HT1080 (cell line): Measurements from ENCODE around the gene RPS5. TPM values are rescaled to one million over a fixed set of nuclear protein-coding genes. Genes with fewer than 3 reads are reported as not detected.
"Not testable (repeated sequence)": the region's sequence is repeated elsewhere in the genome, so short reads cannot be mapped to it uniquely, and the experiment has no call there.

Source experiments
- DNase-seq: peaks from one replicate; pipeline ENCODE4 v3.0.0-alpha.2; 2015; ENCODE audit warnings: low read depth
- polyA plus RNA-seq, 2 experiments: library from polyadenylated mRNA; depleted of rRNA; stranded (reverse); fragments of >200 nt; gene quantifications; 2 replicates each; pipeline ENCODE4 v1.2.3, GENCODE V29; 2015
- total RNA-seq: library from RNA; depleted of rRNA; stranded (reverse); fragments of >200 nt; shearing (Covaris generic); gene quantifications from 2 replicates; pipeline ENCODE4 v1.2.3, GENCODE V29; 2014; rRNA removed

The RPS5 gene
- total RNA-seq, result 3,183 and 4,090 TPM in 2 replicates
- 3,308 and 3,508 TPM in 2 replicates for polyA plus RNA-seq (2015; cell fraction: cytosol; rRNA removed)
- polyA plus RNA-seq (2015; cell fraction: nucleus; rRNA removed), result 1,320 and 1,466 TPM in 2 replicates

DNA sequence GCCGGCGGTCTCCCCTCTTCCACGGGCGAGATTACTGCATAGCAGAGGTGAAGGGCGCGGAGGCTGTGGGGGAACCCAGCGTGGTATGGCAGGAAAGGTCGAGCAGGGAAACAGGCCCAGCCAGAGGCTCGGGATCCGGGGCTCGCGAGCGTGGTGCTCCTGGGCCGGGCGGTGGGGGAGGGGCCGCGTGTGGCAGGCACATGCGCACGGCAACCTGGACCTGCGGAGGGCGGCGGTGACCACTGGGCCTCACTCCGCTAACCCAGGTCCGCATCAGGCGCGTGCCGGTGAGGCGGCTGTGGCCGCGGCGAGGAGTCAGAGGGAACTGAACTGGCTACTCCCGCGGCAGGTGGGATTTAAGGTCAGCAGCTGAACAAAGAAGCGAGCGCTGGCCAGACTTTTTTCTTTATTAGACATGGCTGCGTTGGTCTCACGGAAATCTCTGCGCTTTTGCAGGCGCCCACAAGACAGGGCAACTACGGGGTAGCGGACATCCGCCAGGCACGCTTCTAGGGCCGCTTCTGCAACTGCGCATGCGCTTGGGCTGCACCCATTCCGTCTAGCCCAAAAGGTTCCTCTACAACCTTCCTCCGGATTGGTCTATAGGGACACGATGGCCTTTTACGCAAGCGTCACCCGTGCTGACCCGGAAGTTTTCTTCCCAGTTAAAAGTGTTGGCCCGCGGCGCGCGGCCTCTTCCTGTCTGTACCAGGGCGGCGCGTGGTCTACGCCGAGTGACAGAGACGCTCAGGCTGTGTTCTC is at the start of gene RPS5:
RPS5 (plus strand) TSS at position 694 of the 762 bp plus-strand sequence. CDS start 869 bp downstream, outside the sequence.
- peak; percentile 98 for DNase-seq

DNA sequence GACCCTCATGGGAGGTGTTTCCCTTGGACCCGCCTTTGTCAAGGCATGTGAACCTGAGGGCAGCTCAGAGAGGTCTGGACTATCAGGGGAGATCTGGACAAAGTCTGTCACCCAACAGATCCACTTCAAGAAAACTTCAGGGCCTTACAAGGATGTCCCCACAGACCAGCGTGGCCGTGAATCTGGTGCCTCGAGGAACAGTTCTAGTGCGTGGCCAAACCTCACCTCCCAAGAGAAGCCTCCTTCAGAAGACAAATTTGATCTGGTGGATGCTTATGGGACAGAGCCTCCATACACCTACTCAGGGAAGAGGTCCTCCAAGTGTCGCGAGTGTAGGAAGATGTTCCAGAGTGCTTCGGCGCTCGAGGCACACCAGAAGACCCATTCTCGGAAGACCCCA is 48.7 kb upstream of the RPS5 start:
- no peak for DNase-seq

DNA sequence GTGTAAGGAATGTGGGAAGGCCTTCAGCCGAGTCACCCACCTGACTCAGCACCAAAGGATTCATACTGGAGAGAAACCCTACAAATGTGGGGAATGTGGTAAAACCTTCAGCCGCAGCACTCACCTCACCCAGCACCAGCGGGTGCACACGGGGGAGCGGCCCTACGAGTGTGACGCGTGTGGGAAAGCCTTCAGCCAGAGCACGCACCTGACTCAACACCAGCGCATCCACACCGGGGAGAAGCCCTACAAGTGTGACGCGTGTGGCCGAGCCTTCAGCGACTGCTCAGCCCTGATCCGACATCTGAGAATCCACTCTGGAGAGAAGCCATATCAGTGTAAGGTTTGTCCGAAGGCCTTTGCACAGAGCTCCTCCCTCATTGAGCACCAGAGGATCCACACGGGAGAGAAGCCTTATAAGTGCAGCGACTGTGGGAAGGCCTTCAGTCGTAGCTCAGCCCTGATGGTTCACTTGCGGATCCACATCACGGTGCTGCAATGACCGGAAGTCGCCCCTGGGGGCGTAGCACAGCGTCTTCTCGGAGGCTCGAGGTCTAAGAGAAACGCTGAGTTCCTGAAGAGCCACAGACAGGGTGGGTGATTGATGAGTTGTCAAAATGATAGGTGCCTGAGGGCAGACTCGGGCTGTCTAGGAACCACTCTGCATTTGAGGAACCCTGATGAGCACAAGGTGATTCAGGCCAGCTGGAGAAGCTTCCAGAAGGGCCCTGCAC is 48.1 kb upstream of the RPS5 start:
- DNase-seq, result peak; percentile 50

DNA sequence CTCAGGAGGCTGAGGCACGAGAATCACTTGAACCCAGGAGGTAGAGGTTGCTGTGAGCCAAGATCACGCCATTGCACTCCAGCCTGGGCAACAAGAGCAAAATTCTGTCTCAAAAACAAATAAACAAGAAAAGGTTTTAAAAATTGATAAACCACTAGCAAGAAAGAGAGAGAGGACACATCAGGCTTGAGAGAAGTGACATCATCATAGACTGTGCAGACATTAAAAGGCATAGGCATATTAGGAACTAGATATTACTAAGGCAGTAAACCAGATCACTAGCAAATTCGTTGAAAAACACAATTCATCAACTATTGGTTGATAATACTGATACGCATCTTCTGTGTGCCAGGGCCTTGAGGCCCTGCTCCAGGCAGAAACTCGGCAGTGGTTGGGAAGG is 41.5 kb upstream of the RPS5 start:
- no peak for DNase-seq

- peak; percentile 73 for DNase-seq
These were observed 39.8 kb upstream of the RPS5 start for GRCh38 chr19:58346961-58347929.

GRCh38 chr19:58348080-58348479 is 39.0 kb upstream of the RPS5 start:
- DNase-seq, result not testable (repeated sequence)

DNA sequence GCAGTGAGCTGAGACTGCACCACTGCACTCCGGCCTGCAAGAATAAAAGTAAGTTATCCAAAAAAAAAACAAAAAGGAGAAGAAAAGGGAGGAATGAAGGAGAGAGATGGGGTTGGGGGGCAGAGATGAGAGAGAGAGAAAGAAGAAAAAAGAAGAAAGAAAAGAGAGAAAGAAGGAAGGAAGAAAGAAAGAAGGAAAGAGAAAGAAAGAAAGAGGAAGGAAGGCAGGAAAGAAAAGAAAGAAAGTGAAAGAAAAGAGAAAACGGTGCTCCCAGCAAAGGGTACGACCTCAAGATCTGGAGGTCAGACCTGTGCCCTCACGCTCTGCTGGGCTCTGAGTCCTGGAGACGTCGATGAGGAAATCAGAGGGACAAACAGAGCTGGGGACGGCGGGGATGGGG is 37.5 kb upstream of the RPS5 start:
- no peak for DNase-seq

DNA sequence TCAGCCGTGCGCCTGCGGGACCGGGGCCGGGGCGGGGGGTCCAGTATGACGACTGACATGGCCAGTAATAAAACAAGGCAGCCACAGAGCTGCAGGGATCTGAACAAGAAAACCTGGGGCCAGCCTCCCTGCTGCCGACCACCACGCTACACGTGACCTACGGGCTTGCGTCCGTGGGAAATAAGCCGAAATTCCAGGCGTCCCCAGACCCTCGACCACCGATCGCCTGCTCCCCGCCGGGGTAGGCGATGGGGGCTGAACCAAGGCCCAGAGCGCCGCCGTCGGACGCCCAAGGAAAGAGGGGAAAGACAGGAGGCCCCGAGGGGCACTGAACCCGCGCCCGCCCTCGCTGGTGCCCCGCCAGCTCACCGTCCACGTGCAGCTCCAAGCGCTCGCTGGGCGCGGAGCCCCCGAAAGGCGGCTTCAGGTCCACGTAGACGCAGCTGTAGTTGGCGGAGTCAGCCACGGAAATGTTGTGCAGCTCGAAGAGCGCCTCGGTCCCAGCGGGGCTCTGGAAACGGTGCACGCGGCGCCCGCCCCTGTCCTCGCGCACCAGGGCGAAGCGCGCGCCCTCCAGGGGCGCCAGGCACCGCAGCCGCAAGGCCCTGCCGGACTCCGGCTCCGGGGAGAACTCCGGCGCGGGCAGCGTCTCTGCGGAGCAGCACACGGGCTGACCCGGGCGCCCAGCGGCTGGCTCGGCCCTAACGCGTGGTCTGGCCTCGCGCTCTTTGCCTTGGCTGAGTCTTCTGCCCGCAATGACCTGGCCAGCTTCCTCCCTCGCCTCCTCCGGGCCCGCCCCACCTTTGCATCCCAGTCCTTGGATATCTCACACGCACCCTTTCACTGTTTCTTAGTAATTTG is 36.8 kb upstream of the RPS5 start:
- no peak for DNase-seq

GRCh38 chr19:58350871-58351557 is 36.1 kb upstream of the RPS5 start:
- DNase-seq, result no peak

GRCh38 chr19:58351558-58351878 is 35.6 kb upstream of the RPS5 start:
- DNase-seq, result no peak

- DNase-seq, result no peak
These were observed 34.9 kb upstream of the RPS5 start for GRCh38 chr19:58351990-58352755.

DNA sequence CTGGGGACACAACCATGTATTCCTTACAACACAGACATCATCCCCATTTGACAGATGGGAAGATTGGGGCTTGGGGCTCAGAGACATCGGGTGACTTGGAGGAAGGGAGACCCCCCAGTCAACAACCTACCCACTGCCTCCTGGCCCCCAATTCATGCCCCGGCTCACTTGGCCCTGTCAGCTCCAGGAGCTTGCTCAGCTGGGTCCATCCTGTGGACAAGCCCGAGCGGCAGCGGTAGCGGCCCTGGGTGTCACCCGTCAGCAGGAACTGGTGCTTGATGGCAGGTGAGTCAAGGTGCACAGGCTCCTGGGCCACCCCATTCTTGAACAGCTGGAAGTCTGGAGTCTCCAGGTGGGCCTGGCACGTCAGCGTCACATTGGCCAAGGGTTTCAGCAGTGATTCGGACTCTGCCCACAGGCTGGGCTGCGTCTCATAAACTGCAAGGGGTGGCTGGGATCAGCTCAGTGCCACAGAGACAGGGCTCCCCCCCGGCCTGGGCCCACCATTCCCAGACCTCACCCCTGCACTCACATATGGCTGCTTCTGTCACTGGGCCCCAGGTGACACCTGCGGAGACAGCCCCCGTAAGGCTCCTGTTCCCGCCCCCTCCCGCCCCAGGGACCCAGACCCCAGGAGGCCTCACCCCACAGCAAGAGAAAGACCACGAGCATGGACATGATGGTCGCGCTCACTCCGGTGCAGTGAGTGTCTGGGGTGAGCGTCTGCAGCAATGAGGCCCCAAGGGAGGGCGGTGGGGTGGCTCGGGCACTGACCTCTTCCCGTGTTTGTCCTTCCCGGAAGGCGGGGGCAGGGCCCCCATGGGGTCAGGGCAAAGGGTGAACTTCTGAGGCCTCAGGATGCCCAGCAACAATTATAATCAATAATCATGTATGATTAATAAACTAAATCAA is 34.1 kb upstream of the RPS5 start, which contains the start of gene A1BG:
A1BG (minus strand) TSS at position 733 of the 912 bp plus-strand sequence; CDS start at position 678, 55 bp downstream.
- no peak for DNase-seq

- DNase-seq, result no peak
These were observed 33.2 kb upstream of the RPS5 start for GRCh38 chr19:58353717-58354477.

GRCh38 chr19:58354478-58355030 is 32.5 kb upstream of the RPS5 start:
- no peak for DNase-seq

- no peak for DNase-seq
These were observed 31.8 kb upstream of the RPS5 start for GRCh38 chr19:58355215-58355796.
